Measurements from ENCODE around the gene TTC9B.
"Not testable (repeated sequence)": the region's sequence is repeated elsewhere in the genome, so short reads cannot be mapped to it uniquely, and the experiment has no call there.

Gene TTC9B

GRCh38 chr19:40170303-40170989 lies 47.7 kb downstream of the TTC9B start:
- not testable (repeated sequence) for DNase-seq (ENCODE audit: low spot score)

GRCh38 chr19:40169482-40170302 lies 48.5 kb downstream of the TTC9B start:
- DNase-seq (ENCODE audit: low spot score) = not testable (repeated sequence)
